ENCODE measurements around the gene FRRS1.

The FRRS1 gene

GRCh38 chr1:99776120-99776519 lies 9.7 kb upstream of the FRRS1 start:
- no peak overlapping the region for H3K4me3 ChIP-seq (ENCODE audit: low read depth, low read length)
- no peak for TF ChIP-seq MYC (IDR thresholded peaks at IDR 0.05; ENCODE audit: low read depth, low read length)
- TF ChIP-seq CTCF (IDR thresholded peaks at IDR 0.05; ENCODE audit: low read depth, low read length) = no peak
- no peak for TF ChIP-seq POLR2A (IDR thresholded peaks at IDR 0.05; ENCODE audit: extremely low read depth, insufficient read length)
- no peak for TF ChIP-seq MAX (IDR thresholded peaks at IDR 0.05; ENCODE audit: low read depth, low read length)
- no peak for DNase-seq (ENCODE audit: low read depth)

GRCh38 chr1:99772809-99773208 lies 6.4 kb upstream of the FRRS1 start:
- TF ChIP-seq POLR2A (IDR thresholded peaks at IDR 0.05; ENCODE audit: extremely low read depth, insufficient read length) = no peak
- no peak for TF ChIP-seq MYC (IDR thresholded peaks at IDR 0.05; ENCODE audit: low read depth, low read length)
- no peak for TF ChIP-seq CTCF (IDR thresholded peaks at IDR 0.05; ENCODE audit: low read depth, low read length)
- TF ChIP-seq MAX (IDR thresholded peaks at IDR 0.05; ENCODE audit: low read depth, low read length) = no peak
- H3K4me3 ChIP-seq (ENCODE audit: low read depth, low read length) = no peak overlapping the region
- DNase-seq (ENCODE audit: low read depth) = no peak

GRCh38 chr1:99771513-99771918 lies 5.1 kb upstream of the FRRS1 start:
- DNase-seq (ENCODE audit: low read depth) = no peak
- no peak for TF ChIP-seq CTCF (IDR thresholded peaks at IDR 0.05; ENCODE audit: low read depth, low read length)
- no peak for TF ChIP-seq MYC (IDR thresholded peaks at IDR 0.05; ENCODE audit: low read depth, low read length)
- no peak for TF ChIP-seq POLR2A (IDR thresholded peaks at IDR 0.05; ENCODE audit: extremely low read depth, insufficient read length)
- no peak for TF ChIP-seq MAX (IDR thresholded peaks at IDR 0.05; ENCODE audit: low read depth, low read length)
- no peak overlapping the region for H3K4me3 ChIP-seq (ENCODE audit: low read depth, low read length)

- H3K4me3 ChIP-seq (ENCODE audit: low read depth, low read length) = no peak overlapping the region
- no peak for TF ChIP-seq MYC (IDR thresholded peaks at IDR 0.05; ENCODE audit: low read depth, low read length)
- TF ChIP-seq CTCF (IDR thresholded peaks at IDR 0.05; ENCODE audit: low read depth, low read length) = no peak
- no peak for TF ChIP-seq MAX (IDR thresholded peaks at IDR 0.05; ENCODE audit: low read depth, low read length)
- no peak for TF ChIP-seq POLR2A (IDR thresholded peaks at IDR 0.05; ENCODE audit: extremely low read depth, insufficient read length)
Observed at GRCh38 chr1:99768524-99769245, 2.2 kb upstream of the FRRS1 start.

GRCh38 chr1:99768104-99768503 lies 1.7 kb upstream of the FRRS1 start:
- H3K4me3 ChIP-seq (ENCODE audit: low read depth, low read length) = no peak overlapping the region
- no peak for TF ChIP-seq MYC (IDR thresholded peaks at IDR 0.05; ENCODE audit: low read depth, low read length)
- TF ChIP-seq MAX (IDR thresholded peaks at IDR 0.05; ENCODE audit: low read depth, low read length) = no peak
- TF ChIP-seq CTCF (IDR thresholded peaks at IDR 0.05; ENCODE audit: low read depth, low read length) = no peak
- TF ChIP-seq POLR2A (IDR thresholded peaks at IDR 0.05; ENCODE audit: extremely low read depth, insufficient read length) = no peak
- no peak for DNase-seq (ENCODE audit: low read depth)

More at GRCh38 chr1:99768524-99769245, 2.2 kb upstream of the FRRS1 start:
- no peak for DNase-seq (ENCODE audit: low read depth)
